H54 (cell line): ENCODE measurements around the gene TSC22D1.
"Not testable (repeated sequence)": the region's sequence is repeated elsewhere in the genome, so short reads cannot be mapped to it uniquely, and the experiment has no call there.

ENCODE experiments used
- DNase-seq: peaks from one replicate; pipeline ENCODE4 v3.0.0; 2011; ENCODE audit warnings: low spot score, mixed read lengths; ENCODE audit not compliant: insufficient read length
- FAIRE-seq: peaks from 3 replicates; lab custom pipeline; 2011; peaks lifted over from hg19 to GRCh38; lab: Jason Lieb, UNC
- POLR2A ChIP-seq: IDR thresholded peaks from 2 replicates; pipeline ENCODE4 v1.6.1; 2011; ENCODE audit warnings: low read depth, mild to moderate bottlenecking, low read length

Gene TSC22D1

DNA sequence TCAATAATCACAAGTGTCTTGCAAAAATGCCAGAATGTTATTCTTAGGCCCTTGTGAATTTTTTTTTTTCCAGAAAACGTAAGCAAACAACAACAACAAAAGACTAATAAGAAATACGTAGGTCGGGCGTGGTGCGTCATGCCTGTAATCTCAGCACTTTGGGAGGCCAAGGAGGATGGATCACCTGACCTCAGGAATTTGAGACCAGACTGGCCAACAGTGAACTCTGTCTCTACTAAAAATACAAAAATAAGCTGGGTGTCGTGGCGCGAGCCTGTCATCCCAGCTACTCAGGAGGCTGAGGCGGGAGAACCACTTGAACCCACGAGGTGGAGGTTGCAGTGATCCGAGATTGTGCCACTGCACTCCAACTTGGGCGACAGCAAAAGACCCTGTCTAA is 20.9 kb downstream of the TSC22D1 start:
- FAIRE-seq (no peak), DNase-seq (no peak)
- TF ChIP-seq POLR2A: no peak

DNA sequence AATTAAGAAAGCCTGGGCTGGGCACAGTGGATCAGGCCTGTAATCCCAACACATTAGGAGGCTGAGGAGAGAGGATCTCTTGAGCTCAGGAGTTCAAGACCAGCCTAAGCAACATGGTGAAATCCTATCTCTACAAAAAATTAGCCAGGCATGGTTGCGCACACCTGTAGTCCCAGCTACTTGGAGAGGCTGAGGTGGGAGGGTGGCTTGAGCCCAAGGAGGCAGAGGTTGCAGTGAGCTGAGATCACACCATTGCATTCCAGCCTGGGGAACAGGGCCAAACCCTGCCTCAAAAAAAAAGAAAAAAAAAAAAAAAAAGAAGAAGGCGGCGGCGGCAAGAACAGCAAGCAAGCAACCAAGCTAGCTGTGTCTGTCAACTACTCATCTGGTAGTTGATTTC is 26.7 kb downstream of the TSC22D1 start:
- FAIRE-seq (no peak), DNase-seq (no peak)
- no peak for TF ChIP-seq POLR2A

DNA sequence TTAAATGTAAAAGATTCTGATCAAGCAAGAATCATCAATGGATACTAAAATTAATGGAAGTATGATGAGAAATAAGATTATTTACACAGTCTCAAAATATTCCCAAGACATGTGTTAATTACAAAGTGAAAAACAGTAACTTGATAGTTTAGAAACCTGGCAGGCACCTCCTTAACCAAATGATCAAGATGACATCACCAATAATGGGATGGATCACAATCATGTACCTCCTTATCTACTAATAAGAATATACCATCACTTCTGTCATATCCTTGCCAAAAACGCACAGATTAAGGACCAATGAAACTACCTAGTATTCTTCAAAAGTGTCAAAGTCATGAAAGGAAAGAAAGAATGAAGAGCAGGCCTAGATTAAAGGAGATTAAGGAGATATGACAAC is 30.0 kb downstream of the TSC22D1 start:
- FAIRE-seq (no peak), DNase-seq (no peak)
- no peak for TF ChIP-seq POLR2A

DNA sequence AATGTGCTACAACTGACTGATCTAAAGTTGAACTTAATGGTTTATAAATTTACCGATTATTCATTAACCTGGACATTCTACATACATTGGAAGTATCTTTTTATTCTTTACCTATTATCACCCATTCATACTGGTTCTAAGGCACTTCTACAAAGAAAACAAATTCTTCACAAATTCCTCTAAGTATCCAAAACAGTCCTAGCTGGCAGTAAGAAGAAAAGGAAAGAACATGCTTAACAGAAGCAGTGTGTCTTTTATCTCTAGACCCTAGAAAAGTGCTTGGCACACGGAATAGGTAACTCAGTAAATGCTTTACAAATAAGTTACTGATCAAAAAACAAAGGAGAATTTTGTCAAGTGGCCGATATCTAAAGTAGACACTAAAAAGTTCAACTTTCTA is 32.8 kb downstream of the TSC22D1 start:
- FAIRE-seq: no peak
- DNase-seq: no peak
- no peak for TF ChIP-seq POLR2A

DNA sequence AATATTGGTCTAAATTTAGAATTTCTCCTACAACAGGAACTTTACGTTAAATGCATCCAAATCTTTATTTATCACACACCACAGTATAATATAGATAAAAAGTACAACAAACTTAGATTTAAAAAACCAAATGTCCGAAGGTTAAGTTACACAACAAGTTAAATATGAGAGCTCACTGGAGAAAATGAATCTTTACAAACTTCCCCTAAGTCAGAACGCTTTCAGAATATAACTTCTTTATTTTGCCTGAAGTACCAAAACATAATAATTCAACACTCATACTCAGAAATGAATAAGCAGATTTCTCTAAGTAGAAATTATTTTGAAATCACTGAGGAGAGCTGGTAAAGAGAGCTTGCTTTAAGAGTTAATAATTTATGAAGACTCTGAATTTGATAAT is 33.8 kb downstream of the TSC22D1 start:
- no peak for TF ChIP-seq POLR2A
- no peak for DNase-seq
- no peak for FAIRE-seq

DNA sequence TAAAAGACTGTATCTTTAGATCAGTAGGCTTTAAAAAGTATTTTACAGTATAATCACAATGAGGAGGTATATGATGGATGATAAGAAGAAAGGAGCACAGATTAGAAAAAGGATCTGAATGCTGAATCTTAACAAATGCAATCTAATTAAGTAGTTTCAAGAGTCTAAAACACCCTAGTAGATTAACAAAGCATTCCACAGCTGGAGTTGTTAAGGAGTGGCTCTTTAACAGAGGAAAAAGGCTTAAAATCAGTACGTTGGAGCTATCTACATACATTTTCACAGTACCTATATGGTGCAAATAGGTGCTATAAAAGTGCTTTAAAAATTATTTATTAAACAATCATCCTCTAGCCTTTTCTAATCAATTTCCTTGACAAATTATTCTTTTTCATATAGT is 34.5 kb downstream of the TSC22D1 start:
- FAIRE-seq (no peak), DNase-seq (no peak)
- no peak for TF ChIP-seq POLR2A

DNA sequence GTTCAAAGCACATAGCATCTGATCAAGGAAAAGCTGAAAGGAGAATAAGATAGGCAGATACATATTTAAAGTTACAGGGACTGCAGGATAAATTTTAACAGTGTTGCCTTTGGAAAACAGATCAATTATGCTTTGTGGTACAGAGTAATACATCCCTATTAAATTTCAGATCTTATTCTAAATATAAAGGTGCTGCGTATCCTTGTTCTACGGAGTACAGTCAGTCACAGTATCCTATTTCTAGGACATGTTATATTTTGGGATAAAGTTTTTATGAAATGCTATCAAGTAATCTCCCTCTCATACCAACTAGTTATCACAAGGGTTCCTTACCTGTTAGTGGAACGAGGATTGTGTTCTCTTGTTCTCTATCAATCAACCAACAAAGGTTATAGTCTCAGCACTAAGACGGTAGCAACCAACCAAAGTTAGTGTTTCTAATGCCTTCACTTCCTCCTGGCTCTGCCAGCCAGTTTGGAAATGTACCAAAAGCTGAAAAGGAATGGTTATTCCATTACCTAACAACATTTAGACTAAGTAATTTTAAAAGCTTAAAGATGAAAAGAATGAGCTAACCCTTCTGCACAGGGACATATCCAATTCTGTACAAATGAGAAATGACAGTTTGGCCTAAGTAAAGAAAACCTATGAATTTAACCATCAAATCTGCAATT is 35.2 kb downstream of the TSC22D1 start:
- peak; percentile 20 for FAIRE-seq

DNA sequence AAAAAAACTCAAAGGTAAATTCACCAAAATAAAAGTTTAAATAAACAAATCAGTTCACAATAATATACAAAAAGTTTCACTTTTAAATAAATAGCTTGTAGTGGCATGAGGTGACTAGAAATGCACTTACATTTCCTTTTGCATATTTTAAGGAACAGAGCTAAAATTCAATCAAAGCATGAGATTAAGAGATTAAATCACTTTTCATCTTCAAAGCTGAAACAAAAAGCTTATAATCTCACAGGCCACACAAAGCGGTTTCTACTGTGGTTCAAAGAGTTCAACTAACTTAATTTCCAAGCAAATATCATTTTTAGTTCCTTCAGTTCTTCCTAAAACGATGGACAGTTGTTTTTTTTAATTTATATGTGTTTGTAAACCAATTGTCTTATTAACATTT is 38.9 kb downstream of the TSC22D1 start:
- FAIRE-seq: no peak
- no peak for DNase-seq
- TF ChIP-seq POLR2A: no peak

More for the DNA sequence above, 35.2 kb downstream of the TSC22D1 start:
- no peak for TF ChIP-seq POLR2A
- no peak for DNase-seq

DNA sequence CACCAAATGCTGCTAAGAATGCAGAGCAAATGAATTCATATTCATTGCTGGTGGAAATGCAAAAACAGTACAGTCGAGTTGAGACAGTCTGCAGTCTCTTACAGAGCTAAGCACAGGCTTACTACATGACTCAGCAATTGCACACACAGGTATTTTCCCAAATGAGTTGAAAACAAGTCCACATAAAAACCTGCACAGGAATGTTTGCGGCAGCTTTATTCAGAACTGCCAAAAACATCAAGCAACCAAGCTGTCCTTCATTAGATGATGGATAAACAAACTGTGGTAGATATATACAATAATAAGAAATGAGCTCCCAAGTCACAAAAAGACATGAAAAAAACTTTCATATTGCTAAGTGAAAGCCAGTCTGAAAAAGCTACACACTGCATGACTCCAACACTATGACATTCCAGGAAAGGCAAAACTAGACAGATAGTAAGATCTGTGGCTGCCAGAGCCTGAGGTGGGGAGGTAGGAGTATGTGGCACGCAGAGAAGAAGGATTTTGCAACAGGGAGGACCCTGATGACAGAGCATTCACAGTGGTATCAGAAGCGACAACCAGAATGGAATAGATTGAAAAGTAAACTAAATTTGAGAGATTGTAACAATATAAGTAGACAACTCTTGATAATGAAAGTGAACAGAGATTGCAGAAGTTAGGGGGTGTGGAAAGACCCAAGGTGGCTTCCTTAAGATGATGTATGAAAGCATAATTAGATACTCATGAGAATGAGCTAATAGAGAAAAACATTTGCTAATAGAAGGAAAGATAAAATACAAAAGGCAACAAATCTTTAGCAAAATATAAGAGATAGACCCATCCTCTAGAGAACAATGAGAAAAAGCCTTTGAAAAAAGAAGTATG is 52.7 kb downstream of the TSC22D1 start:
- DNase-seq: peak; percentile 9
- FAIRE-seq: peak; percentile 92
- no peak for TF ChIP-seq POLR2A

DNA sequence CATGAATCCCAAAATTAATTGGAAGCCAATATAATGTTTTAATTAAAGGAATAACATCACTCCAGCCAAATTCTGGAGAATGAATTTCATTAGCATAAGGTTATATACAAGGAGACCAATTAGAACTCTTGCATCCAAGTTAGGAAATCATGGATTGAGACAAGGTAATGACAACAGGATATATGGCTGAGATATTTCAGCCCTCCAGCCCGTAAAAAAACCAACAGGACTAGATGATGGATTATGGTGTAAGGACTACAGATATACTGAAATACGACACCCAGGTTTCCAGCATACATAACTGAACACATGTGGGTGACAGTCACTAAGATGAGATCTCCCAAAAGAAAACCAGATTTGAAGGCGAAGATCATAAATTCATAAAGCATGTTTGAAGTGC is 56.5 kb downstream of the TSC22D1 start:
- no peak for TF ChIP-seq POLR2A
- DNase-seq (no peak), FAIRE-seq (no peak)

DNA sequence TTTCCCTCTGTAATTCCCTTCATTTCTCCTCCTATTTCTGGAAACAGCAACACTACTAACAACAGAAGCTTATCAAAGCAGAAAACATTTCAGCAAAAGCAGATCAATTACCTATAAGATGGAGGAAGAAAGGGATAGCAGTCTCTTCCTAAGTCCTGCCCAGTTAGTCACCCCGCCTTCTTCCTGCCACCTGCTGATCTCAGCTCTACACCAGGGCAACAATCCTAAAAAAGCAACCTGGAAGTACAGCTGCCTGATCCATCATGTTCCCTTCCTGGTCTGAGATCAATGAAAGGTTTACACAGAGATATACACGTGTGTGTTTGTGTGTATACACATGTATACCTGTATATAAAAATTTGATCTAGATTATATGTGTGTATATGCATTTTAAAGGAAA is 59.4 kb downstream of the TSC22D1 start:
- TF ChIP-seq POLR2A: no peak
- FAIRE-seq (peak; percentile 78), DNase-seq (no peak)

DNA sequence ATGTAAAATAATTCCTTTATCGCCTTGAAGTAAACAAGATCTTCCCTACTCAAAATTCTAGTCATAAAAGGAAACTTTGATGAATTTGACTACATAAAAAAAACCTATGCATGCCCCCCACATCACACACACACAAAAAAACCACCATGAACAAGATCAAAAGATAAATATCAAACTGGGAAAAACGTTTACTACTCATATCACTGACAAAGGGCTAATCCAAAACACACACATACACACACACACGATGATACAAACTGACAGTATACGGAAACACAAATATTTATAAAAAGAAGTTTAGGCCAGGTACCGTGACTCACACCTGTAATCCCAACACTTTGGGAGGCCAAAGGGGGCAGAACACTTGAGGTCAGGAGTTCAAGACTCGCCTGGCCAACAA is 61.9 kb downstream of the TSC22D1 start:
- DNase-seq: no peak
- FAIRE-seq: no peak
- TF ChIP-seq POLR2A: no peak

DNA sequence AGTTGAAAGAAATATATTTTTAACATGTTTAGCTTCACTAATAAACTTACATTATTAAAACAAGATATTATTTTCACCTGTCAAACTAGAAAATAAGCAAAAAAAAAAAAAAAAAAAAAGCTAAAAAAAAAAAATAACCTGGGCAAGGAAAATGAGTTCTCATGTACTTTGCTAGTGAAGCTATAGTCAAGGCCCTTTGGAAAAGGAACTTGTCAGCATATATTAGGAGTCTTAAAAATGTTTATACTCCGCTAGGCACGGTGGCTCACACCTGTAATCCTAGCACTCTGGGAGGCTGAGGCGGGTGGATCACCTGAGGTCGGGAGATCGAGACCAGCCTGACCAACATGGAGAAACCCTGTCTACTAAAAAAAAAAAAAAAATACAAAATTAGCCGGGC is 66.3 kb downstream of the TSC22D1 start:
- not testable (repeated sequence) for FAIRE-seq, DNase-seq

DNA sequence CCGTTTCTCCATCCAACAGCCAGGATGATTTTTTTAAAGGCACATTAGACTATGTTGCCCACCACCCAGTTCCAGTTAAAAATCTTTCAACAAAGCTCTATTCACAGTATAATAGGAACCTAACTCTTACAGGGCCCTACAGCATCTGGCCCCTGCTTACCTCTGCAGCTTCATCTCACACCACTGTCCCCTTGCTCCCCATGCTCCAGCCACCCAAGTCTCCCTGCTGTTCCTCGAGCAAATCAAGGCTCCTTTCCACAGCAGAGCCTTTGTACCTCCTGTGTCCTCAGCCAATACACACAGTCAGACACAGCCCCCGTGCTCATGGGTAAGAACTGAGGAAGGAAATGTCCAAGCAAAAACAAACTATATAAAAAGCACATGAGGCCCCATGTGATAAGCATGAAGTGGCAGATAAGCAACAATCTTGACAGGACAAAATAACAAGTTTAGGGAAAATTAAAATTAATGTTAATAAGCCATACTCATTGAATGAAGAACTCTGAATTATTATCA is 67.5 kb downstream of the TSC22D1 start:
- no peak for DNase-seq
- no peak for TF ChIP-seq POLR2A
- no peak for FAIRE-seq
